Spleen (tissue), 7 donors: ENCODE measurements around the gene SLC34A1.

Source experiments
- CTCF ChIP-seq, 11 experiments: fragments of 200-600 bp in 7 of 11; fragments of 450-650 bp in 4 of 11; sonication (generic) in 4 of 11; IDR thresholded peaks in 8 of 11; conservative IDR thresholded peaks in 3 of 11; 1 replicate in 7 of 11; 2 replicates in 4 of 11; pipeline versions ENCODE4 v1.4.0 to v1.8.0; 2016 to 2021; ENCODE audit warnings: antibody characterized with exemption in 11 of 11, inconsistent platforms in 4 of 11, mild to moderate bottlenecking in 1 of 11
- POLR2AphosphoS5 ChIP-seq, 3 donors: sonication (generic); formaldehyde crosslinking; IDR thresholded peaks; one replicate each; pipeline ENCODE4 v1.5.1; 2017; ENCODE audit warnings: antibody characterized with exemption in 3 of 3
- donor health status: DM: no; HTN: no; CAD: no; lungs with moderate emphysema.
- donor health status: DM: no; HTN: no; CAD: no.
- donor health status: DM: no; HTN: no; CAD: no.

- TF ChIP-seq POLR2AphosphoS5 (IDR thresholded peaks at IDR 0.05) (no peak), CTCF (IDR thresholded peaks at IDR 0.05 in 8 of 11, conservative IDR thresholded peaks at IDR 0.05 in 3 of 11) (no peak)
Measured at GRCh38 chr5:177369645-177370440, 14.4 kb upstream of the SLC34A1 start.
